IMR-90 (cell line): ENCODE measurements around the gene STRIP1. TPM values are rescaled to one million over a fixed set of nuclear protein-coding genes. Genes with fewer than 3 reads are reported as not detected.
A peak's percentile ranks its signal among the peaks of the same experiment; 100 is the strongest.

Experiments
- ATAC-seq: fragments of 200-7000 bp; cut with Tn5 transposase; 2 replicates; pipeline ENCODE4 v1.9.1; 2020; ENCODE audit warnings: low read depth, mild to moderate bottlenecking, moderate library complexity
- BruUV-seq: library from RNA; stranded (reverse); fragments of 400-500 nt; replicated peaks from 2 replicates; lab custom pipeline; 2021; lab: Mats Ljungman, UMichigan
- CTCF ChIA-PET: fragments of 300-600 bp; formaldehyde crosslinking; extraction: SDS; loops from one replicate; lab custom pipeline; 2021; ENCODE audit warnings: antibody characterized with exemption; lab: Yijun Ruan, JAX
- POLR2A ChIA-PET: fragments of 300-600 bp; sonication (Branson Sonifier 250); formaldehyde crosslinking; loops from one replicate; lab custom pipeline; 2022; ENCODE audit warnings: antibody characterized with exemption; ENCODE audit not compliant: unreplicated experiment; lab: Charles Lee
- DNase-seq: peaks from one replicate; pipeline ENCODE4 v3.0.0; 2013
- H2AFZ ChIP-seq: replicated peaks from 2 replicates; pipeline ENCODE3; 2013; ENCODE audit warnings: low read length, mild to moderate bottlenecking; ENCODE audit not compliant: poor library complexity
- H2AK5ac ChIP-seq: 2 replicates; pipeline ENCODE4 v1.6.1; 2013; ENCODE audit warnings: low read depth, low read length, inconsistent platforms
- H2AK9ac ChIP-seq: replicated peaks from 2 replicates; pipeline ENCODE3; 2013; ENCODE audit warnings: mild to moderate bottlenecking, low read depth, low read length, moderate library complexity; ENCODE audit not compliant: poor library complexity
- H2BK120ac ChIP-seq: 2 replicates; pipeline ENCODE4 v1.6.1; 2013; ENCODE audit warnings: low read depth, low read length, inconsistent platforms
- H2BK15ac ChIP-seq: 3 replicates; pipeline ENCODE4 v1.6.1; 2013; ENCODE audit warnings: low read depth, low read length, inconsistent platforms
- H2BK20ac ChIP-seq: 2 replicates; pipeline ENCODE4 v1.6.1; 2013; ENCODE audit warnings: low read depth, mild to moderate bottlenecking, inconsistent platforms, low read length, moderate library complexity
- H2BK5ac ChIP-seq: 2 replicates; pipeline ENCODE4 v1.6.1; 2013; ENCODE audit warnings: mild to moderate bottlenecking, low read depth, low read length, inconsistent platforms; ENCODE audit not compliant: poor library complexity, severe bottlenecking
- H3K14ac ChIP-seq: replicated peaks from 2 replicates; pipeline ENCODE4 v1.6.1; 2013; ENCODE audit warnings: low read depth, low read length, inconsistent platforms
- H3K18ac ChIP-seq: 2 replicates; pipeline ENCODE4 v1.6.1; 2013; ENCODE audit warnings: low read depth, low read length, control low read depth
- H3K23ac ChIP-seq: 2 replicates; pipeline ENCODE4 v1.6.1; 2013; ENCODE audit warnings: low read depth, low read length, inconsistent platforms
- H3K27ac ChIP-seq: 2 replicates; pipeline ENCODE4 v1.5.1; 2013; ENCODE audit warnings: mild to moderate bottlenecking, control low read depth, low read length; ENCODE audit not compliant: insufficient read depth
- H3K27me3 ChIP-seq: 2 replicates; pipeline ENCODE4 v1.6.1; 2013; ENCODE audit warnings: low read length; ENCODE audit not compliant: control insufficient read depth, insufficient read depth
- H3K36me3 ChIP-seq: 2 replicates; pipeline ENCODE4 v1.6.1; 2013; ENCODE audit warnings: low read length, mixed read lengths; ENCODE audit not compliant: control insufficient read depth, insufficient read depth
- H3K4ac ChIP-seq: 2 replicates; pipeline ENCODE4 v1.6.1; 2013; ENCODE audit warnings: low read depth, low read length, inconsistent platforms
- H3K4me1 ChIP-seq: 2 replicates; pipeline ENCODE4 v1.6.1; 2013; ENCODE audit warnings: low read length, mixed read lengths; ENCODE audit not compliant: control insufficient read depth, insufficient read depth
- H3K4me2 ChIP-seq: 2 replicates; pipeline ENCODE4 v1.6.1; 2013; ENCODE audit warnings: low read depth, mild to moderate bottlenecking, control low read depth, low read length, moderate library complexity
- H3K4me3 ChIP-seq: 2 replicates; pipeline ENCODE4 v1.5.1; 2013; ENCODE audit warnings: low read depth, mild to moderate bottlenecking, control low read depth, low read length, moderate library complexity; ENCODE audit not compliant: insufficient read depth
- H3K56ac ChIP-seq: 2 replicates; pipeline ENCODE4 v1.6.1; 2013; ENCODE audit warnings: low read length, inconsistent platforms; ENCODE audit not compliant: insufficient read depth; ENCODE audit errors: extremely low read depth
- H3K79me1 ChIP-seq, 2 experiments: 2 replicates each; pipeline ENCODE4 v1.6.1; 2013; ENCODE audit warnings: low read length in 2 of 2, inconsistent platforms in 1 of 2, low read depth in 1 of 2
- H3K9ac ChIP-seq: 2 replicates; pipeline ENCODE4 v1.6.1; 2013; ENCODE audit warnings: low read depth, low read length, control low read depth
- H3K9me1 ChIP-seq: 2 replicates; pipeline ENCODE4 v1.6.1; 2013; ENCODE audit warnings: low read length, inconsistent platforms; ENCODE audit not compliant: insufficient read depth
- H3K9me3 ChIP-seq: 2 replicates; pipeline ENCODE4 v1.6.1; 2013; ENCODE audit warnings: low read length; ENCODE audit not compliant: control insufficient read depth, insufficient read depth
- H4K20me1 ChIP-seq: 2 replicates; pipeline ENCODE4 v1.6.1; 2013; ENCODE audit warnings: low read length, inconsistent platforms; ENCODE audit not compliant: insufficient read depth
- H4K5ac ChIP-seq: 2 replicates; pipeline ENCODE4 v1.6.1; 2013; ENCODE audit warnings: mild to moderate bottlenecking, low read depth, low read length, control low read depth
- H4K8ac ChIP-seq, 2 experiments: 2 replicates each; pipeline ENCODE4 v1.6.1; 2013; ENCODE audit warnings: low read depth in 2 of 2, low read length in 2 of 2, control low read depth in 1 of 2, inconsistent platforms in 1 of 2
- H4K91ac ChIP-seq: 2 replicates; pipeline ENCODE4 v1.6.1; 2013; ENCODE audit warnings: low read depth, low read length, inconsistent platforms; ENCODE audit not compliant: insufficient read depth
- FOS ChIP-seq: fragments of 150-350 bp; IDR thresholded peaks from 2 replicates; pipeline ENCODE4 v1.6.1; 2016; ENCODE audit warnings: low read depth, low read length
- MAZ ChIP-seq: IDR thresholded peaks from 2 replicates; pipeline ENCODE4 v1.6.1; 2012; ENCODE audit warnings: low read depth, mild to moderate bottlenecking, low read length, improper control_type of control experiment, moderate library complexity, borderline replicate concordance
- MXI1 ChIP-seq: IDR thresholded peaks from 2 replicates; pipeline ENCODE4 v1.6.1; 2012; ENCODE audit warnings: low read depth, mild to moderate bottlenecking, low read length, moderate library complexity, borderline replicate concordance
- NFE2L2 ChIP-seq: fragments of 150-350 bp; IDR thresholded peaks from 2 replicates; pipeline ENCODE4 v1.6.1; 2016; ENCODE audit warnings: low read depth, mild to moderate bottlenecking, low read length
- POLR2A ChIP-seq: IDR thresholded peaks from 2 replicates; pipeline ENCODE4 v1.6.1; 2012; ENCODE audit warnings: mild to moderate bottlenecking, low read depth, low read length
- RAD21 ChIP-seq: IDR thresholded peaks from 2 replicates; pipeline ENCODE4 v1.6.1; 2012; ENCODE audit warnings: low read length, improper control_type of control experiment
- RFX5 ChIP-seq: IDR thresholded peaks from 2 replicates; pipeline ENCODE4 v1.8.0; 2012; ENCODE audit warnings: low read depth, mild to moderate bottlenecking, low read length, moderate library complexity
- USF2 ChIP-seq: fragments of 150-350 bp; IDR thresholded peaks from 2 replicates; pipeline ENCODE4 v1.6.1; 2017; ENCODE audit warnings: mild to moderate bottlenecking, antibody characterized with exemption, low read length, low read depth
- dilution Hi-C: fragments of 300-500 bp; cut with HindIII; formaldehyde crosslinking; loops from one replicate; pipeline ENCODE4 v1.14.3; 2018; ENCODE audit warnings: low sequenced_read_pairs; ENCODE audit not compliant: unreplicated experiment
- in situ Hi-C: fragments of 300-500 bp; cut with MboI; formaldehyde crosslinking; loops from 3 replicates; pipeline ENCODE4 v1.14.3; 2019; ENCODE audit warnings: low sequenced_read_pairs, inconsistent platforms, mixed read lengths
- intact Hi-C: fragments of 100-400 bp; cut with micrococcal nuclease; formaldehyde crosslinking; loops from 2 replicates; pipeline ENCODE4 v1.10.0; 2022
- polyA plus RNA-seq, 3 experiments: library from polyadenylated mRNA; depleted of rRNA; stranded (reverse); fragments of >200 nt; gene quantifications; 2 replicates each; pipeline ENCODE4 v1.2.3, GENCODE V29; 2012; ENCODE audit warnings: low replicate concordance in 1 of 3
- total RNA-seq: library from RNA; depleted of rRNA; stranded (reverse); fragments of >200 nt; gene quantifications from 2 replicates; pipeline ENCODE4 v1.2.3, GENCODE V29; 2012

The STRIP1 gene
- total and polyA plus RNA-seq, 2 of the 4 experiments (the other 2 are of a cell fraction): 30.4 to 33.5 TPM

- TF ChIP-seq USF2 (no peak), RFX5 (no peak), NFE2L2 (no peak)
Measured at GRCh38 chr1:110004583-110004982, 29.8 kb upstream of the STRIP1 start (continued).

- H4K8ac ChIP-seq: peak overlapping the region in 1 of 2 experiments; percentile 45; a peak in 1 of 4 replicates
- no peaks in the 10 kb centered on the region for H3K9me3 ChIP-seq
- H2AK5ac ChIP-seq: no peak overlapping the region
- H3K4ac ChIP-seq: peak overlapping the region; percentile 49; the same call in 1 of the 2 replicates
- peaks cover 16% of the 10 kb centered on the region for H3K9me1 ChIP-seq
- in situ Hi-C loops (no loop called here), intact Hi-C loops (loop anchor here (2.0 kb wide), 1 partner anchor 223 kb away; no protein-coding TSS in a partner anchor), dilution Hi-C loops (no loop called here)
- peaks cover 9% of the 10 kb centered on the region for H3K36me3 ChIP-seq
- no peak overlapping the region for H4K91ac ChIP-seq
- no peak overlapping the region for H3K56ac ChIP-seq
- peaks cover 21 to 53% of the 10 kb centered on the region in 2 experiments for H3K79me1 ChIP-seq
- POLR2A ChIA-PET: no interaction called here
- H3K9ac ChIP-seq: no peak overlapping the region
- H3K4me1 ChIP-seq: peaks cover 17% of the 10 kb centered on the region
- DNase-seq (peak; percentile 72), ATAC-seq (peak; percentile 42)
- H2BK20ac ChIP-seq: no peak overlapping the region
- no peak overlapping the region for H3K27ac ChIP-seq
- no peak overlapping the region for H4K5ac ChIP-seq
- H2BK15ac ChIP-seq: no peak overlapping the region
- no peaks in the 10 kb centered on the region for H3K27me3 ChIP-seq
- TF ChIP-seq POLR2A (peak; percentile 37; the same call in 1 of the 2 replicates), MXI1 (no peak), FOS (no peak), MAZ (no peak), RAD21 (no peak), NFE2L2 (no peak), RFX5 (no peak)
- H4K20me1 ChIP-seq: peaks cover 38% of the 10 kb centered on the region
- peak overlapping the region; percentile 89 for H2BK5ac ChIP-seq
- no peak overlapping the region for H3K4me3 ChIP-seq
- no peak overlapping the region for H2AFZ ChIP-seq
- 0 out of 2 replicates have a peak overlapping the region, but pooled peaks have one; percentile 92 for H3K23ac ChIP-seq
- peak overlapping the region; percentile 84; the same call in 1 of the 2 replicates for H3K18ac ChIP-seq
- H2BK120ac ChIP-seq: no peak overlapping the region; the same call in 1 of the 2 replicates
- peak overlapping the region; percentile 68 for H3K4me2 ChIP-seq
- H3K14ac ChIP-seq: peak overlapping the region; percentile 38; the same call in 1 of the 2 replicates
- no peak overlapping the region for H2AK9ac ChIP-seq
- CTCF ChIA-PET: interaction anchor here (1.2 to 1.3 kb wide), 2 partner anchors 21 to 229 kb away, joined by 4 read pairs; partner anchors contain the start of gene AHCYL1
- BruUV-seq: no TSS peak
Measured at GRCh38 chr1:110005971-110006370, 28.5 kb upstream of the STRIP1 start.
